Measurements from ENCODE around the gene GLYAT.

GLYAT gene

GRCh38 chr11:58731819-58732218 is at the start of gene GLYAT:
GLYAT (minus strand) TSS chr11:58731943; CDS start chr11:58724496, 7,447 bp downstream.
- DNase-seq (ENCODE audit: low spot score): no peak

- DNase-seq (ENCODE audit: low spot score): no peak
Measured at GRCh38 chr11:58781345-58781744, 49.6 kb upstream of the GLYAT start.

- no peak for DNase-seq (ENCODE audit: low spot score)
Measured at GRCh38 chr11:58780578-58780977, 48.8 kb upstream of the GLYAT start.

GRCh38 chr11:58776891-58777710 is 45.4 kb upstream of the GLYAT start:
- DNase-seq (ENCODE audit: low spot score): no peak

- DNase-seq (ENCODE audit: low spot score): no peak
Measured at GRCh38 chr11:58775066-58775708, 43.4 kb upstream of the GLYAT start.

GRCh38 chr11:58774164-58774593 is 42.4 kb upstream of the GLYAT start:
- DNase-seq (ENCODE audit: low spot score): no peak

- DNase-seq (ENCODE audit: low spot score): no peak
Measured at GRCh38 chr11:58773337-58773736, 41.6 kb upstream of the GLYAT start.

- no peak for DNase-seq (ENCODE audit: low spot score)
Measured at GRCh38 chr11:58772329-58773285, 40.9 kb upstream of the GLYAT start.

GRCh38 chr11:58771458-58771855 is 39.7 kb upstream of the GLYAT start:
- no peak for DNase-seq (ENCODE audit: low spot score)

GRCh38 chr11:58770627-58771457 is 39.1 kb upstream of the GLYAT start:
- no peak for DNase-seq (ENCODE audit: low spot score)

GRCh38 chr11:58770166-58770565 is 38.4 kb upstream of the GLYAT start:
- no peak for DNase-seq (ENCODE audit: low spot score)

- no peak for DNase-seq (ENCODE audit: low spot score)
Measured at GRCh38 chr11:58769308-58769707, 37.6 kb upstream of the GLYAT start.

- DNase-seq (ENCODE audit: low spot score): no peak
Measured at GRCh38 chr11:58768137-58768536, 36.4 kb upstream of the GLYAT start.

GRCh38 chr11:58765078-58765477 is 33.3 kb upstream of the GLYAT start:
- DNase-seq (ENCODE audit: low spot score): no peak

- DNase-seq (ENCODE audit: low spot score): no peak
Measured at GRCh38 chr11:58763120-58763490, 31.4 kb upstream of the GLYAT start.

GRCh38 chr11:58762284-58763119 is 30.8 kb upstream of the GLYAT start:
- no peak for DNase-seq (ENCODE audit: low spot score)

- DNase-seq (ENCODE audit: low spot score): no peak
Measured at GRCh38 chr11:58757439-58757838, 25.7 kb upstream of the GLYAT start.

GRCh38 chr11:58745705-58746364 is 14.1 kb upstream of the GLYAT start:
- no peak for DNase-seq (ENCODE audit: low spot score)

- no peak for DNase-seq (ENCODE audit: low spot score)
Measured at GRCh38 chr11:58744988-58745704, 13.4 kb upstream of the GLYAT start.

Measured in COLO829 (cell line).